H1 (cell line): ENCODE data around the gene GSDMA. TPM values are rescaled to one million over a fixed set of nuclear protein-coding genes. Genes with fewer than 3 reads are reported as not detected.

ENCODE experiments used
- BCL11A ChIP-seq, 2 experiments: IDR thresholded peaks; one replicate each; pipeline ENCODE4 v1.6.1; 2011; ENCODE audit warnings: low read depth in 2 of 2, low read length in 2 of 2, mild to moderate bottlenecking in 2 of 2
- CTBP2 ChIP-seq: IDR thresholded peaks from 2 replicates; pipeline ENCODE4 v1.7.0; 2011; ENCODE audit warnings: borderline replicate concordance, mild to moderate bottlenecking, moderate library complexity, mixed read lengths, low read length; ENCODE audit not compliant: insufficient read depth, insufficient read length
- HDAC2 ChIP-seq, 2 experiments: fragments of 300-600 bp in 1 of 2; sonication (generic) in 1 of 2; IDR thresholded peaks; 2 replicates each; pipeline ENCODE4 v1.6.1; 2011 to 2012; ENCODE audit warnings: low read depth in 2 of 2, low read length in 2 of 2, mild to moderate bottlenecking in 2 of 2, moderate library complexity in 2 of 2, borderline replicate concordance in 1 of 2, inconsistent platforms in 1 of 2
- NANOG ChIP-seq: IDR thresholded peaks from 2 replicates; pipeline ENCODE4 v1.6.1; 2011; ENCODE audit warnings: low read length, low read depth, mild to moderate bottlenecking, inconsistent platforms; ENCODE audit not compliant: insufficient read depth, poor library complexity, severe bottlenecking
- NRF1 ChIP-seq: IDR thresholded peaks from 2 replicates; pipeline ENCODE4 v1.6.1; 2011; ENCODE audit warnings: mild to moderate bottlenecking, low read depth, low read length, improper control_type of control experiment
- TAF1 ChIP-seq: IDR thresholded peaks from 2 replicates; pipeline ENCODE4 v1.6.1; 2011; ENCODE audit warnings: mild to moderate bottlenecking, low read depth, low read length
- polyA plus RNA-seq, 7 experiments: library from polyadenylated mRNA; depleted of rRNA in 3 of 7; stranded (reverse) in 5 of 7; unstranded in 2 of 7; fragments of >200 nt in 5 of 7; fragments of 200-250 nt in 2 of 7; gene quantifications; 1 replicate in 5 of 7; 2 replicates in 1 of 7; 4 replicates in 1 of 7; pipeline versions ENCODE4 v1.2.1 to v1.2.3, GENCODE V29; 2011 to 2013; ENCODE audit warnings: missing spikeins in 2 of 7, mixed read lengths in 2 of 7
- total RNA-seq: library from RNA; stranded (reverse); fragmentation: NEBNext Ultra II Directional; extraction: Animal tissue kit (Norgen Biotek cat#: 25700); gene quantifications from 2 replicates; pipeline ENCODE4 v1.2.1, GENCODE V29; 2021
- TF ChIP-seq, protein P1 (sequence below): IDR thresholded peaks from 2 replicates; pipeline ENCODE4 v1.6.1; 2012; ENCODE audit warnings: inconsistent platforms

The GSDMA gene
- total and polyA plus RNA-seq, 2 of the 8 experiments (the other 6 are each of a cell fraction or from before 2014, with no cell fraction given): 0.03 TPM; not detected in 1

DNA sequence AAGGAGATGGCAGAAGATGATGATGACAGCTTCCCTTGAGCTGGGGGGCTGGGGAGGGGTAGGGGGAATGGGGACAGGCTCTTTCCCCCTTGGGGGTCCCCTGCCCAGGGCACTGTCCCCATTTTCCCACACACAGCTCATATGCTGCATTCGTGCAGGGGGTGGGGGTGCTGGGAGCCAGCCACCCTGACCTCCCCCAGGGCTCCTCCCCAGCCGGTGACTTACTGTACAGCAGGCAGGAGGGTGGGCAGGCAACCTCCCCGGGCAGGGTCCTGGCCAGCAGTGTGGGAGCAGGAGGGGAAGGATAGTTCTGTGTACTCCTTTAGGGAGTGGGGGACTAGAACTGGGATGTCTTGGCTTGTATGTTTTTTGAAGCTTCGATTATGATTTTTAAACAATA, 34.7 kb downstream of the GSDMA start (continued):
- TF ChIP-seq, protein P1, sequence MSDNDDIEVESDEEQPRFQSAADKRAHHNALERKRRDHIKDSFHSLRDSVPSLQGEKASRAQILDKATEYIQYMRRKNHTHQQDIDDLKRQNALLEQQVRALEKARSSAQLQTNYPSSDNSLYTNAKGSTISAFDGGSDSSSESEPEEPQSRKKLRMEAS: no peak
- TF ChIP-seq NRF1: no peak
- no peak for TF ChIP-seq CTBP2
- no peak for TF ChIP-seq BCL11A (IDR thresholded peaks at IDR 0.05; ENCODE audit: low read depth in 2 of 2, low read length in 2 of 2)
- no peak for TF ChIP-seq TAF1
- TF ChIP-seq NANOG: no peak
- no peak for TF ChIP-seq HDAC2 (IDR thresholded peaks at IDR 0.05; ENCODE audit: borderline replicate concordance in 1 of 2, low read depth in 2 of 2, low read length in 2 of 2)
